SU-DHL-6 (cell line): ENCODE results near the gene WASHC4.

Experiments
- EZH2phosphoT487 ChIP-seq: fragments of 200-600 bp; sonication (generic), shearing (Covaris generic); conservative IDR thresholded peaks from 2 replicates; pipeline ENCODE4 v1.6.1; 2018; ENCODE audit warnings: mild to moderate bottlenecking, antibody characterized with exemption, low read length, moderate library complexity, mixed read lengths
- TF ChIP-seq, protein P1 (sequence below): fragments of 200-600 bp; sonication (generic); IDR thresholded peaks from one replicate; pipeline ENCODE4 v1.5.1; 2017; ENCODE audit warnings: antibody characterized with exemption, mild to moderate bottlenecking, low read length, moderate library complexity; ENCODE audit not compliant: insufficient read depth, poor library complexity, severe bottlenecking

DNA sequence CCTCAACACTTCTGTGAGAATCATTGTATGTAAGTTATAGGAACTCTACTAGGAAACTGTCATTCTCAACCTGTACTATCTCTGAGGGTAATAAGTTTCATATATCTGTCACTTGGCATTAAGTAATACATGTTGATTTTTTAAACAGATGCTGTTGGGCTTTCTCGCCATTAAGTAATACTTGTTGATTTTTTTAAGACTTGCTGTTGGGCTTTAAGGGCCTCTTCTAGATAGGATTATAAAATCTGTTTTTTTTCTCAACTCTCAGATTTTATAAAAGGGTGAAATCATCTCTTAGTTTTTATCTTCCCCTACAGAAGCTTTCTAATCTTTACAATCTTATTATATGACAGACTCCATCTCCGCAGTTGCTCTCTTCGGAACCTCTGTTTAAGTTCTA is 5.6 kb downstream of the WASHC4 start:
- TF ChIP-seq, protein P1, sequence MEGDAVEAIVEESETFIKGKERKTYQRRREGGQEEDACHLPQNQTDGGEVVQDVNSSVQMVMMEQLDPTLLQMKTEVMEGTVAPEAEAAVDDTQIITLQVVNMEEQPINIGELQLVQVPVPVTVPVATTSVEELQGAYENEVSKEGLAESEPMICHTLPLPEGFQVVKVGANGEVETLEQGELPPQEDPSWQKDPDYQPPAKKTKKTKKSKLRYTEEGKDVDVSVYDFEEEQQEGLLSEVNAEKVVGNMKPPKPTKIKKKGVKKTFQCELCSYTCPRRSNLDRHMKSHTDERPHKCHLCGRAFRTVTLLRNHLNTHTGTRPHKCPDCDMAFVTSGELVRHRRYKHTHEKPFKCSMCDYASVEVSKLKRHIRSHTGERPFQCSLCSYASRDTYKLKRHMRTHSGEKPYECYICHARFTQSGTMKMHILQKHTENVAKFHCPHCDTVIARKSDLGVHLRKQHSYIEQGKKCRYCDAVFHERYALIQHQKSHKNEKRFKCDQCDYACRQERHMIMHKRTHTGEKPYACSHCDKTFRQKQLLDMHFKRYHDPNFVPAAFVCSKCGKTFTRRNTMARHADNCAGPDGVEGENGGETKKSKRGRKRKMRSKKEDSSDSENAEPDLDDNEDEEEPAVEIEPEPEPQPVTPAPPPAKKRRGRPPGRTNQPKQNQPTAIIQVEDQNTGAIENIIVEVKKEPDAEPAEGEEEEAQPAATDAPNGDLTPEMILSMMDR, result no peak
- TF ChIP-seq EZH2phosphoT487, result no peak
